Glutamatergic neuron (in vitro differentiated cells): ENCODE results near the gene CORIN. TPM values are rescaled to one million over a fixed set of nuclear protein-coding genes. Genes with fewer than 3 reads are reported as not detected.
"Not testable (repeated sequence)": the region's sequence is repeated elsewhere in the genome, so short reads cannot be mapped to it uniquely, and the experiment has no call there.

Source experiments
- DNase-seq: peaks from one replicate; pipeline ENCODE4 v3.0.0; 2022
- H3K27ac Mint-ChIP-seq: one replicate; pipeline ENCODE4 v1.8.0; 2020; ENCODE audit warnings: mild to moderate bottlenecking, mixed read lengths, inconsistent platforms; ENCODE audit not compliant: unreplicated experiment
- H3K27me3 Mint-ChIP-seq: one replicate; pipeline ENCODE4 v1.8.0; 2020; ENCODE audit warnings: mild to moderate bottlenecking, moderate library complexity, mixed read lengths, inconsistent platforms; ENCODE audit not compliant: unreplicated experiment
- H3K36me3 Mint-ChIP-seq: one replicate; pipeline ENCODE4 v1.8.0; 2020; ENCODE audit warnings: mild to moderate bottlenecking, mixed read lengths, inconsistent platforms; ENCODE audit not compliant: unreplicated experiment
- H3K4me1 Mint-ChIP-seq: one replicate; pipeline ENCODE4 v1.8.0; 2020; ENCODE audit warnings: mild to moderate bottlenecking, low read depth, mixed read lengths, inconsistent platforms; ENCODE audit not compliant: unreplicated experiment
- H3K4me3 Mint-ChIP-seq: one replicate; pipeline ENCODE4 v1.8.0; 2020; ENCODE audit warnings: mild to moderate bottlenecking, mixed read lengths, inconsistent platforms; ENCODE audit not compliant: unreplicated experiment
- H3K9me3 Mint-ChIP-seq: one replicate; pipeline ENCODE4 v1.8.0; 2020; ENCODE audit warnings: mild to moderate bottlenecking, moderate library complexity, mixed read lengths, inconsistent platforms; ENCODE audit not compliant: unreplicated experiment
- microRNA-seq: library from miRNA; unstranded; fragments of <30 nt; microRNA quantifications from one replicate; pipeline ENCODE4, GENCODE V29; 2020; ENCODE audit not compliant: unreplicated experiment
- total RNA-seq: library from RNA; stranded (reverse); fragmentation: NEBNext Ultra II Directional; extraction: Animal tissue kit (Norgen Biotek cat#: 25700); gene quantifications from one replicate; pipeline ENCODE4 v1.2.1, GENCODE V29; 2021; ENCODE audit not compliant: unreplicated experiment
- TF ChIP-seq, protein P1 (sequence below): fragments of 200-600 bp; sonication (generic); IDR thresholded peaks from one replicate; pipeline ENCODE4 v1.5.0; 2021; ENCODE audit not compliant: partially characterized antibody, unreplicated experiment

The CORIN gene
- total RNA-seq, 1 donor from 2014 or later: 0.32 TPM

DNA sequence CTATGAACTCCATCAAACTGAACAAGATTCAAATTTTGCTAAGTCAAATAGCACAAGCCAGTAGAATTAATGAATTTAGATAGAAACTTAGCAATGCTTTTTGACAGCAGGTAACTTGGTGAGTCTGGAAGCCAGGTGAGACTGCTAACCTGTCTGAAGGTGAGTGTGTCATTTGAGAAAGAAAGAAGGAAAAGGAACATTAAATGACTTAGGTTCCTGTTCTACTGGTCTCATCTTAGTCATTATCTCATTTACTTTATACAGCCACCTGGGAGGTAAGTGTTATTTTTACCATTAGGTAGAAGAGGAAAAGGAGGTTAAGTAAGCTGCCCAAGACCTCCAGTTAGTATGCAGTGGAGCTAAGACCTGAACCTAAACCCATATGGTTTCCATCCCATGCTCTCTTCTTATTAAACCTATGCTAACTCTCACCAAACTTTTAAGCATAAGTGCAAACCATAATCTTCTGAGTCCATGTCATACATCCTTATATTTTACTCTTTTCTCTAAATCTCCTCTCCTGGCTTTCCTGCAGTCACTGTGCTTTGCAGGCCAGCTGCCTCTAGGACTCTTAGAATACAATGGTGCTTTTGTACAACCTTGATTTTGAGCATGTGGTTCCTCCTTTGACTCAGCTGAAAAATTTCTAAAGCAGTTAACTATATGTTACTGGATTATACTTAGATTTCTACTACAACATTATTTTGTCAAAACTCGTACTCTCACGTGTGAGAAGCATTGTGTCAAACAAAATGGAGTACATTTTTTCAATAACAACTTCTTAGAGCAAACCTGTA is 284.3 kb downstream of the CORIN start:
- H3K27me3 Mint-ChIP-seq: no peaks in the 10 kb centered on the region
- no peaks in the 10 kb centered on the region for H3K9me3 Mint-ChIP-seq
- TF ChIP-seq, protein P1, sequence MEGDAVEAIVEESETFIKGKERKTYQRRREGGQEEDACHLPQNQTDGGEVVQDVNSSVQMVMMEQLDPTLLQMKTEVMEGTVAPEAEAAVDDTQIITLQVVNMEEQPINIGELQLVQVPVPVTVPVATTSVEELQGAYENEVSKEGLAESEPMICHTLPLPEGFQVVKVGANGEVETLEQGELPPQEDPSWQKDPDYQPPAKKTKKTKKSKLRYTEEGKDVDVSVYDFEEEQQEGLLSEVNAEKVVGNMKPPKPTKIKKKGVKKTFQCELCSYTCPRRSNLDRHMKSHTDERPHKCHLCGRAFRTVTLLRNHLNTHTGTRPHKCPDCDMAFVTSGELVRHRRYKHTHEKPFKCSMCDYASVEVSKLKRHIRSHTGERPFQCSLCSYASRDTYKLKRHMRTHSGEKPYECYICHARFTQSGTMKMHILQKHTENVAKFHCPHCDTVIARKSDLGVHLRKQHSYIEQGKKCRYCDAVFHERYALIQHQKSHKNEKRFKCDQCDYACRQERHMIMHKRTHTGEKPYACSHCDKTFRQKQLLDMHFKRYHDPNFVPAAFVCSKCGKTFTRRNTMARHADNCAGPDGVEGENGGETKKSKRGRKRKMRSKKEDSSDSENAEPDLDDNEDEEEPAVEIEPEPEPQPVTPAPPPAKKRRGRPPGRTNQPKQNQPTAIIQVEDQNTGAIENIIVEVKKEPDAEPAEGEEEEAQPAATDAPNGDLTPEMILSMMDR: no peak
- DNase-seq: no peak
- H3K36me3 Mint-ChIP-seq: peaks cover 6% of the 10 kb centered on the region
- no peaks in the 10 kb centered on the region for H3K4me1 Mint-ChIP-seq
- H3K4me3 Mint-ChIP-seq: no peak overlapping the region
- H3K27ac Mint-ChIP-seq: no peak overlapping the region

DNA sequence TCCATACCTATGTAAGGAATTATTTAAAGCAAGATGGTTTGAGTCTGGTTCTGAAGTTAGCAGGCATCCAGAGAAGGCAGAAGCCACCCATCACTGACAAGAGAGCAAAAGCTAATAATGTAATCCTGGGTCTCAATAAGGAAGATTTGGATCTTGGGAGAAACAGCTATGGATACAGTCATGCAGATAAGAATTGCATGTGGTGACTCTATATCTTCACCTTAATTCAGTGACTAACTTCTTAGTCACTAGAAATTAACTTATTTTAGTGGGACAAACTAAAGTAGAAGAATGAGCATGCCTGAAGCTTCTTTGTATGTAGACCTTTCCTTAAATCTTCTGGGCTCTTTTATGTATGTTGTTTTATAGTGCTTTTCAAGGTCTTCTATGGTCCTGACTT is 286.2 kb downstream of the CORIN start:
- H3K27me3 Mint-ChIP-seq: no peaks in the 10 kb centered on the region
- H3K4me3 Mint-ChIP-seq: no peak overlapping the region
- no peaks in the 10 kb centered on the region for H3K9me3 Mint-ChIP-seq
- no peak for DNase-seq
- H3K36me3 Mint-ChIP-seq: peaks cover 6% of the 10 kb centered on the region
- no peaks in the 10 kb centered on the region for H3K4me1 Mint-ChIP-seq
- no peak overlapping the region for H3K27ac Mint-ChIP-seq
- TF ChIP-seq, protein P1: no peak

DNA sequence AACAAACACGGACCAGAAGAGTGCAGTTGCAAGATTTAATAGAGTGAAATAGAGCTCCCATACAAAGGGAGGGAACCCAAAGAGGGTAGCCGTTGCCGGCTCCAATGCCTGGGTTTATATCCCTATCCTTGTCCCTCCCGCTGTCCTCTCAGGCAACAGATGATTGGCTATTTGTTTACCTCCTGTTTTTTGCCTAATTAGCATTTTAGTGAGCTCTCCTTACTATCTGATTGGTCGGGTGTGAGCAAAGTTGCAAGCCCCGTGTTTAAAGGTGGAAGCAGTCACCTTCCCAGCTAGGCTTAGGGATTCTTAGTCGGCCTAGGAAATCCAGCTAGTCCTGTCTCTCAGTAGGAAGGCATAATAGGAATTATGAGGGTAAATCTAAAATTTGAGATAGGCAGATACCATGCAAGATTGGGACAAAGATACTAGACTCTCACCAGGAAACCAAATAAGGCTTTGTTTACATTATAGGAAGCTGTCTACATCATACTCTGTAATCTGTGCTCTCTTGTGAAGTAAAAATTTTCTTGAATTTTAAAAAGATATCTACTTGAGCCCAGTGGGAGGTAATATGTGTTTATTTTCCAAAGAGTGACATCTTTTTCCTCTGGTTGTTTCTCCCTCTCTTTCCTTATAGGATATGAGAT is 286.8 kb downstream of the CORIN start:
- no peaks in the 10 kb centered on the region for H3K9me3 Mint-ChIP-seq
- H3K27ac Mint-ChIP-seq: no peak overlapping the region
- no peak for DNase-seq
- TF ChIP-seq, protein P1: no peak
- H3K4me3 Mint-ChIP-seq: no peak overlapping the region
- H3K4me1 Mint-ChIP-seq: no peaks in the 10 kb centered on the region
- no peaks in the 10 kb centered on the region for H3K27me3 Mint-ChIP-seq
- H3K36me3 Mint-ChIP-seq: peaks cover 9% of the 10 kb centered on the region

GRCh38 chr4:47550357-47550756 is 287.5 kb downstream of the CORIN start:
- H3K36me3 Mint-ChIP-seq, H3K4me3 Mint-ChIP-seq, H3K9me3 Mint-ChIP-seq, H3K27me3 Mint-ChIP-seq, H3K27ac Mint-ChIP-seq, H3K4me1 Mint-ChIP-seq, DNase-seq: not testable (repeated sequence)

Small RNAs within 50 kb of the gene (microRNA-seq; reads per million reads assigned to microRNA genes)
- gene MIR8053: not detected

Other genes starting within 250 kb of the CORIN start
- gene NFXL1, start 76.5 kb upstream of the CORIN start, total RNA-seq: 20.2 TPM
- gene CNGA1, start 178.6 kb upstream of the CORIN start, total RNA-seq: not detected
- 0.83 TPM for gene NIPAL1, start 178.7 kb upstream of the CORIN start, total RNA-seq